Measurements from ENCODE around the gene ZNF366.

Gene ZNF366

DNA sequence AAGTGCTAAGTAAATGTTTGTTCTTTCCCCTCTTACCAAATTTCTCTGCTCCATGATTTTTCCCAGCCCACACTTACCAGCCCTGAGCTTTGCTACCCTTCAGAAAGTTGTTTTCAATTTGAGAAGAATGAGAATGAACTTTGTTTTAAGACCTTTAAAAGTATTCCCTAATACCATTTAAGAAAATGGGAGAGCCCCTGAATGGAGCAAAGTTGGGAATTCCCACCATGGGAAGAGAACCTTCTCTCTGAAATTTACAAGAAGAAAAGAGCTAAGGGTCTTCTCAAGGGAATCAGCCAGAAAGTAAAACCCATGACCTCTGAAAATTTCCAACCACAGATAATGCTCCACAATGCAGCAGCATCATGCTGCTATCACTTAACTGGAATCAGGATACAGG, 17.7 kb downstream of the ZNF366 start:
- TF ChIP-seq, protein P1, sequence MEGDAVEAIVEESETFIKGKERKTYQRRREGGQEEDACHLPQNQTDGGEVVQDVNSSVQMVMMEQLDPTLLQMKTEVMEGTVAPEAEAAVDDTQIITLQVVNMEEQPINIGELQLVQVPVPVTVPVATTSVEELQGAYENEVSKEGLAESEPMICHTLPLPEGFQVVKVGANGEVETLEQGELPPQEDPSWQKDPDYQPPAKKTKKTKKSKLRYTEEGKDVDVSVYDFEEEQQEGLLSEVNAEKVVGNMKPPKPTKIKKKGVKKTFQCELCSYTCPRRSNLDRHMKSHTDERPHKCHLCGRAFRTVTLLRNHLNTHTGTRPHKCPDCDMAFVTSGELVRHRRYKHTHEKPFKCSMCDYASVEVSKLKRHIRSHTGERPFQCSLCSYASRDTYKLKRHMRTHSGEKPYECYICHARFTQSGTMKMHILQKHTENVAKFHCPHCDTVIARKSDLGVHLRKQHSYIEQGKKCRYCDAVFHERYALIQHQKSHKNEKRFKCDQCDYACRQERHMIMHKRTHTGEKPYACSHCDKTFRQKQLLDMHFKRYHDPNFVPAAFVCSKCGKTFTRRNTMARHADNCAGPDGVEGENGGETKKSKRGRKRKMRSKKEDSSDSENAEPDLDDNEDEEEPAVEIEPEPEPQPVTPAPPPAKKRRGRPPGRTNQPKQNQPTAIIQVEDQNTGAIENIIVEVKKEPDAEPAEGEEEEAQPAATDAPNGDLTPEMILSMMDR (IDR thresholded peaks at IDR 0.05; ENCODE audit: low read depth, low read length): no peak
- H3K4me3 ChIP-seq (ENCODE audit: low read depth, low read length): no peak overlapping the region

DNA sequence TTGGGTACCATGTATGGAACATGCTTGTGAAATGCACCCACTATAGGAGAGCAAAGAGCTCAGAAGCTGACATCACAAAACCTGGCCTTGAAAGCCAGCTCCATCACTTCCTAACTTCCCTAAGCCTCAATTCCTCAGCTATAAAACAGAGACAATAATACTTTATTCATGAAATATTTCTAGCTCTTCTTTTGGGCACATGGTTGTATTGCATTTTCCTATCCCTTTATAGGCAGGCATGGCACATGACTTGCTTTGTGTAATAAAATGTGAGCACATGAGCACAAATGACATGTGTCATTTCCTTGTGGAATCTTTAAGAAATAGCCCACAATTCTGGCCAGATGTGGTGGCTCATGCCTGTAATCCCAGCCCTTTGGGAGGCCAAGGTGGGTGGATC, 18.5 kb downstream of the ZNF366 start:
- TF ChIP-seq, protein P1 (IDR thresholded peaks at IDR 0.05; ENCODE audit: low read depth, low read length): no peak
- no peak overlapping the region for H3K4me3 ChIP-seq (ENCODE audit: low read depth, low read length)

DNA sequence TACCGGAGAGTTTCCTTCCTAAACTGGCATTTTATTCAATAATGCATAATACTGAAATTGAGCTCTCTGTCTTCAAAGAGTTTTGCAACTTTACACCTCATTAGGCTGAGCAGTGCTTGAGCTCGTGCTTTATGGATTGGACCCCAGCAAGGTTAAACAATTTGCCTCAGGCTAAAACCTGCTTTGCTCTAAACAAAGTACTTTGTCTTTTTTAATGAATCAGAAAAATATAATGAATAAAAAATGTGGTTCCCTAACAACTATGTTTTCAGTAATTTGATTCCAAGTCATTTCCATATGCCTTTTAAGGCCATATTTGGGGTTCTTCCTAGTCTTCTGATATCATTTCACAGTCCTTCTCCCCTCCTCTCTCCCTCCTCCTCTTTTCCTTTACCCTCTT, 20.0 kb downstream of the ZNF366 start:
- TF ChIP-seq, protein P1 (IDR thresholded peaks at IDR 0.05; ENCODE audit: low read depth, low read length): no peak

GRCh38 chr5:72486371-72486770, 20.8 kb downstream of the ZNF366 start:
- TF ChIP-seq, protein P1 (IDR thresholded peaks at IDR 0.05; ENCODE audit: low read depth, low read length): no peak
- no peak overlapping the region for H3K4me3 ChIP-seq (ENCODE audit: low read depth, low read length)

More for the DNA sequence above, 20.0 kb downstream of the ZNF366 start:
- H3K4me3 ChIP-seq (ENCODE audit: low read depth, low read length): no peak overlapping the region

- TF ChIP-seq, protein P1 (IDR thresholded peaks at IDR 0.05; ENCODE audit: low read depth, low read length): no peak
- H3K4me3 ChIP-seq (ENCODE audit: low read depth, low read length): no peak overlapping the region
Measured at GRCh38 chr5:72485430-72485974, 21.7 kb downstream of the ZNF366 start.

DNA sequence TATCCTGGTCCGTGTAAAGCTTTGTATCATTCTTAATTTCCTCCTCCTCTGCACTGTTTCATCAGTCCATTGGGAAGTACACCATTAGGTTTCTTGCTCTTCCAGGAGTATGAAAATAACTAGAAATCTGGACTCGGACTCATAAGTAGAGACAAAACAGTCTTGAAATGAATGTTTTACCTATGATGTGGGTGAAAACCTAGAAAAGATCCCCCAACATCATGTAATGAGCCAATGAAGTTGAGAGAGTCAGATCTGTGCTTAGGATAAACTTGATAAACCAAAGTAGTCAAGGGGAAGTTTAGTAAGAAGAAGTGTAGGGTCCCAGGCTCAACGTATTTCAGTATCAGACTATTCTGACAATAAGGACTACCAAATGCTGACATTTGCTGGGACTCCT, 25.2 kb downstream of the ZNF366 start:
- H3K4me3 ChIP-seq (ENCODE audit: low read depth, low read length): no peak overlapping the region
- TF ChIP-seq, protein P1 (IDR thresholded peaks at IDR 0.05; ENCODE audit: low read depth, low read length): no peak

DNA sequence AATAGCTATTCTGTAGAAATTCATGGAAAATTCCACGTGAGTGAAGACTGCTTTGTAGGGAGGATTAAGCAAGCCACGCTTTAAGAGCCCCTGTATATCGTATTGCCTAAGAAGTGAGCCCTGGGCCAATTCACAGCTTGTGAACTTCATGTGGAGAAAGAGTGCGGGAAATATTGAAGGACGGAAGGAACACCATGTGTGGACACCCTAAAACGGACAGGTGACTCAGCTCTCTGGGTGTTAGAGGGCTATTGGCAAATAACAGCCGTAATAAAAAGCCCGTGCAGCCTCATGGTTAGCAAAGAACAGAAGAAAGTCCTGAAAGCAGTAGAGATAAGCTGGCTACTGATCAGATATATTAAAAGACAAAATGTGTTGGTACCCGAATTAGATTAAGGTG, 26.4 kb downstream of the ZNF366 start:
- no peak overlapping the region for H3K4me3 ChIP-seq (ENCODE audit: low read depth, low read length)
- TF ChIP-seq, protein P1 (IDR thresholded peaks at IDR 0.05; ENCODE audit: low read depth, low read length): no peak

Measured in WI38 (cell line).